Hippocampal formation (tissue), 2 donors: Measurements from ENCODE around the gene CDC14B.
"Not testable (repeated sequence)": the region's sequence is repeated elsewhere in the genome, so short reads cannot be mapped to it uniquely, and the experiment has no call there.

Experiments used
- DNase-seq, 2 donors: peaks; one replicate each; lab custom pipeline; 2025; lab: John Stamatoyannopoulos, UW

The CDC14B gene

DNA sequence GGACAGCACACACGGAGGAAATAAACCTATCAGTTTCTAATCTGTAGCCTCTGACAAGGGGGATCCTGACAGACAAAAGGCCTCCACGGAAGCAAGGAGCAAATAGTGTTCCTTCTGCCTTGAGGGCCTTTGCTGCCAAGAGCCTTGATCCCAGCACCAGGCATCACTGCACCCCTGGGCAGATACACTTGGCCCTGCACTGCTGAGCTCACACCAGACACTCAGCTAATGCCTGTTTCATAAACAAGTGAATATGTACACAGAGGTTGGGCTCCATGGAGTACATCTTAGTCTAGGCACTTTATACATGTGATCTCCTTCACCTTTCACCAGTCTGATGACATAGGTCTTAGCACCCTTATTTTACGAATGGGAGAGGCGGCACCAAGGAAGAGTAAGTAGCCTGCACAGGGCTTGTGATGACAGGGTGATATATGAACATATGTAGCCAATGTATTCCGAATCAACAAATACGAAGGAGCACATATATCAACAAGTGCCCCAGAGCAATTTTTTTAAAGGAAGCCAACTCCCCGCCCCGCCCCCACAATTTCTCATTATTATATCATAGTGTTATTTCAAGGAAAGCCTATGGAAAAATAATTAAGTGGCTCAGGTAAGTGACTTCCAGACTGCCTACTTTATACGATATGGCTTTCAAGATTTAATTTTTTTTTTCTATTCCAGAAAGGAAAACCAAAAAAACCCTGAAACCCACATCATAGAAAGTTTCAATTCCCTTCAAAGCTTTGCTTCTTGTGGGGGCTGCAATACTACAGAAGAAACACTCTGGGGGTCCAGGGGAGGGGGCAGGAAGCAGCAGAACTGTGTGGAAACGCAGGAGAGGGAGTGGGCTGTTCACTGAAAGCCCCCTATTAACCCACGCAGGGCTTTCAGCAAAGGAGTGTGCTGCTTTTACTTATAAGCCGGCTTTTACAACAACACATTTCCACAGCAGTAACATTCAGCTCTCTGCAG, 32.0 kb downstream of the CDC14B start:
- DNase-seq, result no peak

GRCh38 chr9:96585426-96585825, 34.2 kb downstream of the CDC14B start:
- no peak for DNase-seq

- DNase-seq, result not testable (repeated sequence)
These were observed 37.4 kb downstream of the CDC14B start for GRCh38 chr9:96582199-96582598.

DNA sequence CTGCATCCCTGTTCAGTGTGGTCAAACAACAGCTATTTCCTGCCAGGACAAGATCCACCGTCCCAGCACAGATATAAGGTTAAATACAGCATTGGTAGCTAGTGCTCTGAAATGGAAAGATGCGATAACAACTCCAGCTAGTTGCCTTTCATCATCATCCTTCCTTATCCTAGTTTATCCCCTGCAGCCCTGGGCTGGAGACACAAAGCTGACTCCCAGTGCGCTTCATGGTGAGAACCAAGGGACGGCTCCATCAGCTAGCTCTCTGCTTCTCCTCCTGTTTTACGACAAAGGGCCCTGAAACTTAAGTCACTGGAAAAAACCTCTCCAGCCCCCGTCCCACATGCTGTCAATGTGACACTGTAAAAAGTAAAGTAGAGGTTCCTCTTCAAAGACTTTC, 37.9 kb downstream of the CDC14B start:
- no peak for DNase-seq

GRCh38 chr9:96581301-96581700, 38.3 kb downstream of the CDC14B start:
- no peak for DNase-seq

GRCh38 chr9:96574931-96575351, 44.7 kb downstream of the CDC14B start:
- no peak for DNase-seq

DNA sequence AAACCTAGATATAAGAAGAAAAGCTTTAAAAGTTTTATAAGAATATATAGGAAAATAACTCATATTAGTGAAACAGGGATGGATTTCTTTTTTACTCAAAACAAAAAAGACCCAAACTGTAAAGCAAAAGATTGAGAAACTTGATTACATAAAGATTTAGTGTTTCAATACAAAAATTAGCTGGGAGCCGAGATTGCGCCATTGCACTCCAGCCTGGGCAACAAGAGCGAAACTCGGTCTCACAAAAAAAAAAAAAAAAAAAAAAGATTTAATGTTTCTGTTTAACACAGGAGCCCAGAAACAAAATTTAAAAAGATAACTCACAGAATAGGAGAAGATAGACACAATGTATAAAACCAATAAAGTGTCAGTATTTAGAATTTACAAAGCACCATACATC, 45.2 kb downstream of the CDC14B start:
- DNase-seq, result no peak

DNA sequence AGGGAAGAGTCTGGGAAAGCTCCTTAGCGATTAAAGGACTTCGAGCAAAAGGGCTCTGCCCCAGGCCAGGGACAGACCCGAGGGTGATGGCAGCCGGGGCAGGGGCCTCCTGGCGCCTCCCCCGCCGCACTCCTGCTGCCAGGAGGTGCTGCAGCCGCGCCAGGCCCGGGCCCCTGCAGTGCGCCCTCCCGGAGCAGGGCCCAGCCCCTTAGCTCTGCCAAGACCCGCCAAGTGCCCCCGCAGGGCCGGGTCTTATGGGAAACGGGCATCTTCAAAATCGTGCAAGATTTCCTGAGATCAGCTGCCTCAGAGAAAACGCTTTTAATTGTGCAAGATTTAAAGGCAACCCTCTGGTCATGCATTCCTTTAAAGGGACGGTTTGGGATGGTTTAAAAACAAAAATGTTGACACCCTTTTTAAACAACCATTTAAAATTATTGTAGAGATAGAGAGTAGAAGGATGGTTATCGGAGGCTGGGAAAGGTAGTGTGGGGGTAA, 52.4 kb downstream of the CDC14B start:
- no peak for DNase-seq

- peak; percentile 76 to 81 for DNase-seq
These were observed 53.0 kb downstream of the CDC14B start for GRCh38 chr9:96566498-96567202.

- no peak for DNase-seq
These were observed 53.8 kb downstream of the CDC14B start for GRCh38 chr9:96565671-96566497.

DNA sequence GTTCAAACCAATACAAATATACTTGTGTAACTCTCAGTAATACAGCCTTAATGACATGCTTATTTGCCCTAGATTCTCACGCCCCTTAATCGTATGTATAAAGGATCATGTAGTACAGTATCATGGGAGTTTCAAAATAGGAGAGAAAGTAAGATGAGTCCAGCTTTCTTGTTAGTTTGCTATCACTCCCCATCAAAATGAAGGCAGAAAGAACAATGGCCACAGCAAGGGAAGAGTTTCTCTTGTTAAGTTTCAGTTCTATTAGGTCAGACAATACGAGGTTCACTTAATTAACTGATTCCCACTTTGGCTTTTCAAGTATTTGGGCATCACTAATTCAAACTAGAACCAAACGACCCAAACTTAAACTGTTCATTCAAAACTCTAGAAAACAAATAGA, 55.4 kb downstream of the CDC14B start:
- no peak for DNase-seq

- DNase-seq, result peak in 1 of 2 donors; percentile 30
These were observed 60.2 kb downstream of the CDC14B start for GRCh38 chr9:96559339-96559943.

GRCh38 chr9:96557921-96558320, 61.7 kb downstream of the CDC14B start:
- no peak for DNase-seq

- DNase-seq, result peak in 1 of 2 donors; percentile 60
These were observed 62.8 kb downstream of the CDC14B start for GRCh38 chr9:96556701-96557461.

- DNase-seq, result no peak
These were observed 63.9 kb downstream of the CDC14B start for GRCh38 chr9:96555567-96556386.

DNA sequence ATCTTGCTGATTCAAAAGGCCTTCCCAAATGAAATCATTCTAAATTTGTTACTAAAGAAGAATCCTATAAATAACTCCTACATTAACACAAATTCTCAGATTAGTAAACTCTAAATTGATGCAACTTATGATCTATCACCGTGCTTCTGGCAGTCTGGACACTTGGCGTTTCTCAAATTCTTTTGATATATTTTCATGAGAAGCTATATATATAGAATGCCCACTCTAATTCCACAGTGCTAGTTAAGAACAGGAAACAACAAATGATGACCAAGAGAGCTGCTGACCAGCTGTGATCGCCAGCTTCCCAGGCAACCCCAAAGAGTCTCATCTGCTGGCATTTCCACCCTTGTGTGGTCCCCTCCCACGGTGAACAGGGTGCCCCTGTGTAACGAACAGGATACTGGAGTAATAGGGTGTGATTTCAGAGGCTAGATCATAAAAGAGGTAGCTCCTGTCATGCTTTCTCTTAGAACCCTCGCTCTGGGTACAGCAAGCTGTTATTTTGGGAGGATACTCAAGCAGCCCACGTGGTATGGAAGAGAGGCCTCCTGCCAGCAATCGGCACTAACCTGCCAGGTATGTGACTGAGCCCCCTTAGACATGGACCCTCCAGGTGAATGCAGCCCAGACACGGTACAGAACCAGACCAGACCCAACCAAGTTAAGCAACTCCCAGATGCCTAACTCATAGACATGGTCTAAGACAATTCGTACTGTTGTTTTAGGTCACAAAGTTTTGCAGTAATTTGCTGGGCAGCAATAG, 64.7 kb downstream of the CDC14B start:
- no peak for DNase-seq

GRCh38 chr9:96554326-96554725, 65.3 kb downstream of the CDC14B start:
- no peak for DNase-seq

- DNase-seq, result no peak
These were observed 66.6 kb downstream of the CDC14B start for GRCh38 chr9:96553070-96553469.

DNA sequence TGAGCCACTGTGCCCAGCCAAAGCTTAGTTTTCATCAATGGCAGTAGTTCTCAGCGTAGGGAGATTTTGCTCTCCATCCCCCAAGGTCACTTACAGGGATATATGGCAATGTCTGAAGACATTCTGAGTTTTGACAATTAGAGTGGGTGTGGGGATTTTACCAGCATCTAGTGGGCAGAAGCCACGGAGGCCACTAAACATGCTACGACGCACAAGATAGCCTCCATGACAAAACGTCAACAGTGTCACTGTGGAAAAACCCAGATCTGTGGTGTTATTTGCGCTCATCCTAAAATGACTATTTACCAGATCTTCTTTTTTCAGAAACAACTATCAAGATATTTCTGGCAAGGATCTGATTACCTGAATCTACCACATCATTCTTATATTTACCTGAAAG, 68.2 kb downstream of the CDC14B start:
- DNase-seq, result no peak
